Prostate gland (tissue), 2 donors: ENCODE results near the gene LDAH.

ENCODE experiments used
- CTCF ChIP-seq, 4 experiments: fragments of 200-600 bp in 2 of 4; fragments of 450-650 bp in 2 of 4; sonication (generic) in 2 of 4; IDR thresholded peaks; 1 replicate in 3 of 4; 2 replicates in 1 of 4; pipeline ENCODE4 v1.5.1; 2016 to 2019; ENCODE audit warnings: antibody characterized with exemption in 4 of 4, mild to moderate bottlenecking in 2 of 4, moderate library complexity in 2 of 4
- POLR2A ChIP-seq: fragments of 450-650 bp; IDR thresholded peaks from one replicate; pipeline ENCODE4 v1.6.1; 2016; ENCODE audit warnings: antibody characterized with exemption, mild to moderate bottlenecking
- POLR2AphosphoS5 ChIP-seq: sonication (generic); formaldehyde crosslinking; IDR thresholded peaks from one replicate; pipeline ENCODE4 v1.6.1; 2017; ENCODE audit warnings: antibody characterized with exemption

DNA sequence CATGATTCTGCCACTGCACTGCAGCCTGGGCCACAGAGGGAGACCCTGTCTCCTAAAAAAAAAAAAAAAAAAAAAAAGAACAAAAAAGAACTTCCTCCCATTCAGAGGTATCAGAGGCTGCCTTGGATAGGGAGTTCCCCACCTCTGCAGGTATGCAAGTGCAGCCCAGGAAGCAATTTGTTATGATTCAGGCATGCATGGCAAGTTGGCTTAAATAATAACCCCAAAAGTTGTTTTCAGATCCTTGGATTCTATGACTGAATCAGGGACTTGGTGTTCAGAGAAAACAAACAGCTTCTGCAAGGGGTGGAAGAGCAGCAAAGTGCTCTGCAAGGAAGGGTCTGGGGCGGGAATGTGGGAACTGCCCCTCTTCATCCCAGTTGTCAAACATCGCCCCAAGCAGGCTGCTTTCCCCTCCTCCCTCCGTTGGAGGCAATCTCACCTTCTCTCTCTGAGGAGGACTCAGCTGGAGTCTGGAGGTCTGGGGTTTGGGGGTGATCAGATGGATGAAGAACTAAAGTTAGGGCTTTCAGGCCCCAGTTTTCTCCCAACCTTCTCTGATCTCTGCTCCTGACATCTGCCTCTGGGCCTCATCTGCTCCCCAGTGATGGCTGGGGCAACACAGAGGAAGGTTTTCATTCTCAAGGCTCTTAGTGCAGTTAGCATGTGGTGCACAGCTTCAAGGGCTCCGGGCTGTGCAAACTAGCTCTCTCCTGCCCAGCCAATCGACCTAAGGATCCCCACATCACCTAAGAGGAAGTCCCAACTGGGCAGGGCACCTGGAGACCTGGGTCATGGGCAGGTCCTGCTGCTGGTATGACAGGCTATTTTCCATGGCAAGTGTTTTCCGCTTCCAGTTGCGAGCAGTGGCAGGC lies 159.5 kb downstream of the LDAH start:
- no peak for TF ChIP-seq POLR2AphosphoS5
- no peak for TF ChIP-seq POLR2A
- TF ChIP-seq CTCF (IDR thresholded peaks at IDR 0.05), result no peak
